Urothelium cell line (cell line): ENCODE data around the gene PIEZO2.

Experiments
- DNase-seq: peaks from one replicate; pipeline ENCODE4 v3.0.0; 2011; ENCODE audit warnings: low spot score, mixed read lengths
- FAIRE-seq: peaks from 2 replicates; lab custom pipeline; 2011; peaks lifted over from hg19 to GRCh38; lab: Jason Lieb, UNC

PIEZO2 gene

DNA sequence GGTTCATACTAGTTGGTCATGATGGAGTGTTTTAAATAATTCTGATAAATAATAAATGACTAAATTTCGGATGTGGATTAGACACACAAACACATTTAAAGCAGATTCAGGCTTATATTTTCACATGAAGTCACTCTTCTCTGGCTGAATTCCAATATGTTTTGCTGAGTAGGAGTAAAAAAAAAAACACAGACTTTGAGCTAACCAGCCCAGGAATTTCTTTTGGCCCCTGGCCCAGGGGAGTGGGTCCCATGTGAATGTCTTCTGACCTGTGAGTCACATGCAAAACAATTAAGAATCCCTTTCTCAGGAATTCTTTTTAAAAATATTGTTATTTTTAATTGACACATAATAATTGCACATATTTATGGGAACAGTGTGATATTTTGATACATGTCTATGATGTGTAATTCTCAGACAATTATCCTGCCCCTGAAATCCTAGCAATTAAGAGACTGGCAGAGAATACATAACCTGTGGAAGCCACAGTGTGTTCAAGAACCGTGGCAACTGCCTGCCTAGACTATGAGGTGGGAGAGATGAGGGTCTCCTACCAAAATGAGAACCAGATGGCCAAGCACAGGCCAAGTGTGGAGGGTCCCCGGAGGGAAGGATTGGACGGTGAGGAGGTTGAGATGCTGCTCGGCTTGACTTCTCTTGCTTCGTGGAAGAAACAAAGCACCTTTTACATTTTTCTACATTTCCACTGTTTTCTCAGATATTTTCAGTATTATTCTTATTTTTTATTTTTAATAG is 236.4 kb downstream of the PIEZO2 start:
- peak; percentile 81 for DNase-seq
- no peak for FAIRE-seq

DNA sequence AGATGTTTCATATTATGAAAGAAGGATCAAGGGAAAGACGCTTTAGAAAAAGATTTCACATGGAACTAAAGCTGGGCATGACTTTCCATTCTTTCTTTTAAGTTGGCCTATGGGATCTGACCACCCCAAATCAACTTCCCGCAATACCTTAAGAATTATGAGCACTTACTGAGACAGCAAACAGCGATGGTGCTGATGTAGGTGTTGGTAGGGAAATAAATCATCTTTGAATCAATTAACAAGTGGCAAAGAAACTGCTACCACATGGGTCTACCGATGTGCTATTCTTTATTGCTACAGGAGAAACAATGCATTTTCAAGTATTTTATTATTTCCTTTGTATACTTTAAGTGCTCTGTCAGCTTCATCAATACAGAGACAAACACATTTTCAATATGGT is 239.6 kb downstream of the PIEZO2 start:
- DNase-seq: no peak
- no peak for FAIRE-seq

DNA sequence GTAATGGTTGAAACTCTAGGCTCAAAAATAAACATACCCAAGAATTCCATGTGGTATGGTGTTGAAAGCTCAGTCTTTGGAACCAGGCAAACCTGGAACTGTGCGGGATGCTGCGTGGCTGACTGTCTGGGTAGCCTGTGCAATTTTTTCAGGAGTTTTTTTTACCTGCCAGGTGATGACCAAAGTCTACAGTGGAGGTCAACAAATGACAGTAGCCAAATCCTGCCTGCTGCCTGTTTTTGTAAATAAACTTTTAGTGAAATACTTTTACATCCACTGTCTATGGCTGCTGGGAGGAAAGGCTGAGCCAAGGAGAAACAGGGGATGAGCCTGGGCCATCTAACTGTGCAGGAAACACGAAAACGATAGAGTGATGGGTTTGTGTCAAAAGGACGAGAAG is 240.6 kb downstream of the PIEZO2 start:
- DNase-seq (no peak), FAIRE-seq (no peak)

DNA sequence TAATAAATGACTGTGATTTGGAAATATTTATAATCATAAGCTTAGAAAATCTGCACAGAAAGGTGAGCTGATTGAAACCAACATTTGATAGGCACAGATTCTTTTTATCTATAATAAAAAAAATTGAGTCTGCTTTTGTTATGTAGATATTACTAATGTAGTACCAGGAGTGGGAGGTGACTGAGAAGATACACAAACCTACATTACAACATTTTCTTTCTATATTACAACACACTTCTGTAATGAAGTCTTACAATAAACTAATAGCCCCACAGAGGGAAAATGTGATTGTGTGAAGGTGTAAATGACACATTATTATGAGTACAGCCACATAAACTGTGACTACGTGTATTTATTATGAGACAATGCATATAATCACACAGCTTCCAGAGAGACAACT is 241.6 kb downstream of the PIEZO2 start:
- DNase-seq (no peak), FAIRE-seq (no peak)

DNA sequence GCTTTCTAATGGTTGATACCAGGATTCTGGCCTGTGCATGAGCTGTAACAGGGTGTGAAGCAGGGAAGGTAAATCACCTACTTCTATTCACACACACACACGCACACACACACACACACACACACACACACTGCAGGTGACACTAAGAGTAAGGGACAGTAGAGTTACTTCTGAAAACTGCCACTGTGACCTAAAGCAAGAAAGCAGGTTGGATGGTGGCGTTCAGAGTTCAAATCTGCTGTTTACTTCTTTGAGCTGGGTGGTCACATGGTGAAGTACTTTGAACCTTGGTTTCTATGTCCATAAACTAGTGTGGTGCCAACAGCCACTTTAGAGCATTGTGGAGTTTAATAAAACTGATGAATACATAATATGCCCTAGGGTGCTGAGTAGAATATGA is 248.0 kb downstream of the PIEZO2 start:
- FAIRE-seq (no peak), DNase-seq (no peak)

DNA sequence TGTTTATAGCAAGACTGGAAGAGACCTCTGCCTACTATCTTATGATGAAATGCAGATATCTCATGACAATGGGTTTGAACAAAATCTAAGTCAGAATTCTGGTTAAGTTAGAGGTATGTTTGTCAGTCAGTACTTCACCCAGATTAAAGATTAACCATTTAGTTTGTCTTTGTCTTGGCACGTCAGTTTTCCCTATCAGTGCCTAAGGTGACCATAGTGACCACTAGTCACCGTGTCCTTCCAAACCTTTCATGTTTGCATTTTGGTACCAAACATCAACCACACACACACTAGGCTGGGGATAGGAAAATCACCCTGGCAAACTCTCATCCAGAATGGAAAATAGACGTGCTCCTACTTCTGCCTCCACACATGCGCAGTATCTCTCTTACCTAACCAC is 248.9 kb downstream of the PIEZO2 start:
- DNase-seq (no peak), FAIRE-seq (no peak)

DNA sequence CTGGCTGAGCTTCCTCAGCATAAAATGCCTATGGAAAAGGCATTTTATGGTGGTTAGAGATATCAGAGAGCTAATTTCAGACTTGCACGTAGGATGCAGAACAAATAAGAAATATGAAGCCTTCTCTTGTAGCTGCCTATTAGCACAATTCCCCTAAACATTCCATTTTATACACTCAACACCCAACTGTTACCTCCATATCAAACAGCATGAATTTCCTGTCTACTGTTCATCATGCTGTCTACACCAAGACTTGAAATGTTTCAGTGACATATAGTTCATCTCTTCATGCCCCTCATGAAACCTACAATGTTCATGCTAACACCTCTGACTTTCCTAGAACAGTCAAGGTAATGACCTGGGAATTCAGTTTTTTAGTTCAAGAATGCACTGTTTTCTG is 249.9 kb downstream of the PIEZO2 start:
- FAIRE-seq (no peak), DNase-seq (no peak)

DNA sequence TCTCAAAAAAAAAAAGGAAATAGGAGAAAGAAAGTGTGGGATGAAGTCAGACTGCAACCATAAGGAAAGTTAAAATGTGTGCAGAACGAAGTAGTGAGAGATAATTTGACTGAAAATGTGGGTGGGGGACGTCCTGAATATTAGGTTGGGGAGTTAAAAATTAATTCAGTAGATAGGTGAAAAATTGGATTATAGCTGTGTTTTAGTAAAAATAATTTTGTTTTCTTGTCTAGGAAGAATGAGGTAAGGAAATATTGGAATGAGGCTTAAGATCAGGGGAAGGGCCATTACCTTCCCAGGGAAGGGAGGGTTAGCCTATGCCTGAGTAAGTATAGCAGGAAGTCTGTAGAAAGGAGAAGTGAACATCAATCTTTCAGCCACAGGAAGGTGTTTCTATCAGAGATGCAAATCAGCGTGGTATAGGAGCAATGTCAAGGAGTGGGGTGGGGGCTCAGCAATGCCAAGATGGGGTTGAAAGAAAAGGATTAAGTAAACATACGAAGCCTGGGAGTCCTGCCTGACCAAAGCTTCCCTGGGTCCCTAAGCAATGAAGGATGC is 250.9 kb downstream of the PIEZO2 start:
- FAIRE-seq: no peak
- no peak for DNase-seq

DNA sequence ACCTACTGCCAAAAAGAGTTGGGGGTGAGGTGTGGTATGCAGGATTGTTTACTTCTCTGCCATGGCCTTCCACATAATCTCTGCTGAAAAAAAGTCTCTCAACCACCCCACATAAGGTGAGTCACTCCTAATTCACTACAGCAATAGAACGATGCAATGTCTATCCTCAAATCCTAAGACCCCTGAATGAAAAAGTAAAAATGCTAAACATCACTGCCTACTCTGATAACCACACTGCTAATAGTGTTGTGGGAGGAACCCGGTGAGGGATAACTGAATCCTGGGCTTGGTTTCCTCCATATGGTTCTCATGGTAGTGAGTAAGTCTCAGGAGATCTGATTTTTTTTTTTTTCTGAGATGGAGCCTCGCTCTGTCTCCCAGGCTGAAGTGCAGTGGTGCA is 252.5 kb downstream of the PIEZO2 start:
- FAIRE-seq: peak; percentile 23
- DNase-seq: no peak

DNA sequence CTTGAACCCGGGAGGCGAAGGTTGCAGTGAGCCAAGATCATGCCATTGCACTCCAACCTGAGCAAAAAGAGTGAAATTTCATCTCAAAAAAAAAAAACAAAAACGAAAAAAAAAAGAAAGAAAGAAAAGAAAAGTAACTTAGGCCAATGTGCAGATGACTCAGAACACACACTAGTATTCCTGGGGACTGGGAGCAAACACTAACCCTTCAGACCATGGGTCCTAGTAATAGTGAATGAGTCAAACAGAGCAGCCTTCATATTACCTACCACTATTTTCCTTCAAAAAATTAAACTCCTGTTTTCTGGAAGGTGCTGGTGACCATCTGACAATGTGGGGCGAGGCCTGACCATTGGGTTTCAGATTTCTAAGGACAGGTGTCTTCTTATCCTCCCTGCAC is 253.4 kb downstream of the PIEZO2 start:
- DNase-seq (no peak), FAIRE-seq (no peak)

DNA sequence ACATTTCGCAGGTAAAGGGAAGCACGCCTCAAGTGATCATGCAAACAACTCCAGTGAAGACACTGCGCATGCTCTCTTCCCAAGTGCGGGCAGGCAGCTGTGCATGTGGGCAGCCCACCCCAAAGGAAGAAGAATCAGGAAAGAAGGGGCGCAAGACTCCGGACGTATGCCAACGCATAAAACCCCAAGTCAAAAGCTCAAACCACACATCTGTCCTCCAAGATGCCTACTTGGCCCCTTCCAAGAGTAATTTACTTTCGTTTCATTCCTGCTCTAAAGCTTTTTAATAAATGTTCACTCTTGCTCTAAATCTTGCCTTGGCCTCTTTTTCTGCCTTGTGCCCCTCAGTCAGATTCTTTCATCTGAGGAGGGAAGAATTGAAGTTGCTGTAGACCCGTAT is 254.9 kb downstream of the PIEZO2 start:
- no peak for DNase-seq
- FAIRE-seq: no peak

DNA sequence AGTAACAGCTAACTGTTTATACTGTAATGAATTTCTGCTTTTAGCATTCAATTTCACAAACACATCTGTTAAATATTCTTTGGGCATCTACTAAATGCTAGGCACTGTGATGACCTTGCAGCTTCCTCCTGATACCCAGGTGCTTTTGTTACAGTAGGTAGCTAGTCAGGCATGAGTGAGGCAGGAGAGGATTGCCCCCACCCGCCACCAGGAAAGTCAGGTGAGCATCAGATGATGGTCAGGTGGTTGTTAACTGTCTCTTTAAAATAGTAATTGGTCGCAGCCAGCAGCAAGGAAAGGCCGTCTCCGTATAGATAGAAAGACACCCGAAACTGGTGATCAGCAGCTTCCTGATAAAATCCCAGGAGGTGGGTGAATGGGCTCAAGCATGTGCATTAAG is 255.6 kb downstream of the PIEZO2 start:
- DNase-seq: no peak
- no peak for FAIRE-seq

DNA sequence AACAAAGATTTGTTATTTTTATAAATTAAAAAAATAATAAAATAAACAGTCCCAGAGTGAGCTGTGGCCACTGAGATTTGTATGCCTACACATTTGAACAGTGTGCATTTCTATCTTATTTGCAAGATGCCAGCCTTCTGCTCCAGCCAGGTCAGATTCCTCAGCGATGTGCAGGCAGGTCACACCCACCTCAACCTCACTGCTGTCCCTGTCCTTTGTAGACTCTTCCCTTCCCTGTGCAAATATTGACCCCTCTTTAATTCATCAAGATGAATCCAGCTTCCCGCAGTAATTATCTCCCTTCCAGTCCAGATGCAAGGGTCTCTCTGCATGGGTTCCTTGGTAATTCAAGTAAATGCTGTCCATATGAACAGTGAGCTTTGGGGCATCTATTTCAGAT is 256.2 kb downstream of the PIEZO2 start:
- FAIRE-seq (peak; percentile 63), DNase-seq (peak; percentile 43)

DNA sequence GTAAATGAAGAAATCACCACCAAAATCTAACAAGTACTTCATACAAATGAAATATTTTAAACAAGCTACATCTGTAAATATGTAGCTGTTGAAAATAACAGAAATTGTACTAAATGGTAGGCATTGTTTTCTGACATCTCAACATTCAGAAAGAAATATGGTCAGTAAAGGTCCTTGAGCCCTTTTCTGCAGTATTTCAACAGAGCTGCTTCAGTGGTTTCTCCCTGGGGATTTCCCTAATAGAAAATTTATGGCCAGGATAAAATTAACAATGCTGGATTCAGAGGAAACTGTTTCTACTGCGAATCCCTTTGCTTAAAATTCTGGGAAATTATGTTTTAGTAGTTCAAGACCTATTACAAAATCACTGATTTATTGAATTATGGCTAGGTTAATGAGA is 256.6 kb downstream of the PIEZO2 start:
- DNase-seq: no peak
- FAIRE-seq: no peak

DNA sequence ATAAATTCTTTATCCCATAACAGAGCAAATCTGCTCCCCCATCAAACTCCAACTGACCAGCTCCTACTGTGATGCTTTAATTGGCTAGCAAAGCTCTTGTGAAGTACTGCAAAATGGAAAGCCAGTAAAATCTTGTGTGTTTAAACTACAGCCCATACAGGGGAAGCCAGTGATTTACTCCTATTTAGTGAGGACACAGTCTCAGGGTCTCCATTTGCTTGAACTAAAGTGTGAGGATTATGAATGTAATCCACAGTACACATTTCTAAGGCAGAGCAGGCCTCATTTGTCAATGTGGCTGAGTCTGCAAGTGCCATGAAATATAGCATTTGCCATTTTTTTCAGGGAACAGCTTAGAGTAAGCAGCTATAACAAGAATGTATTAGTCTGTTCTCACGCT is 259.3 kb downstream of the PIEZO2 start:
- DNase-seq (no peak), FAIRE-seq (no peak)

DNA sequence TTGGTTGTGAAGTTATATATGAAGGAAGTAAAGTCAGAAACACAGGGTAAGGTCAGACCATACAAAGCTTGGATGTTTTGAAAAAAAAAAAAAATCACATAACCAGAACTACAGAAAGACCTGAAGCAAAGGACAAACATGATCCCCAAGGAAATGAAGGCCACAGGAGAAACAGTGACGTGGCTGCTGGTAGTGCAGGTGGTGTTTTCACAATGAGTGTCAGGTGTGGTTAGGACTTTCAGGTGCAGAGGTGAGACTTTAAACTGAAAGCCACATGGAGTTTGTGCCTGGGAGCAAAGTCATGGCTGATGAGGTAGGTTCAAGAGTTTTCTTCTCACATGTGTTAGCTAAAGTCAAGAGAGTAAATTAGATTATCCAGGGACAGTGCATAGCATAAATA is 270.7 kb downstream of the PIEZO2 start:
- FAIRE-seq: no peak

DNA sequence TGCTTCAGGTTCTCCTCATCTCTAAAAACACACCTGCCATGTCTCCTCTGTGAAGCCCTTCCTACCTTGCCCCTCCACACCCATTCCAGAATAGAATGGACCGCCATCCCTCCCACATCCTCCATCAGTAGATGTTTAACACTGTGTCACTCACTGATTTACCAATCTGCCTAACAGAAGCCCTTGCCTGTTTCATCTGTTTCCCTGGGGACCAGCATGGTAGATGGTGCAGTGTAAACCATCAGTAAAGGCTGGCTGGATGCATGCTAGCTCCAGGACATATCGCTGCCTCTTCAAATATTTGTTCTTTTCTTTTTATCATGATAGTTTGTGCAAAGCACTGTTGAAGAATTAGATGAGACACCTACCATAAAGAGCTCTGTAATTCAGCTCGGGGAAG is 271.4 kb downstream of the PIEZO2 start:
- DNase-seq (no peak), FAIRE-seq (no peak)

More for the DNA sequence above, 270.7 kb downstream of the PIEZO2 start:
- DNase-seq: no peak

DNA sequence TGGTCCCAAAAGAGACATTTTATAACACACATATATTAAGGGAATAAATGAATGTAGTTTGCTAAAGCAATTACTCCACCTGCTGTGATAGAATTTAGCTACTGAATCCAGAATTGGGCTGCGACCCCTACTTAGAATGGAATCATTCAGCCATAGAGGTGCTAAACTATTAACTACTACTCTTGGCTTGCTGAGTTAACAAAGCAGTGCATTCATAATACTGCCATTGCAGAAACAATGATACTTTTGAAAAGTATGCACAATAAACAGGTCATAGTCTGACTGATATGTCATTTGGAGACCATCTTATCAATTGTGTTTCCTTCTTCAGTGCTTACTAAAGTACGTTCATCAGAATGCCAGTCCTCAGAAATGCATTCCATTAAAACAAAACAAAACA is 273.6 kb downstream of the PIEZO2 start:
- FAIRE-seq (peak; percentile 53), DNase-seq (no peak)

DNA sequence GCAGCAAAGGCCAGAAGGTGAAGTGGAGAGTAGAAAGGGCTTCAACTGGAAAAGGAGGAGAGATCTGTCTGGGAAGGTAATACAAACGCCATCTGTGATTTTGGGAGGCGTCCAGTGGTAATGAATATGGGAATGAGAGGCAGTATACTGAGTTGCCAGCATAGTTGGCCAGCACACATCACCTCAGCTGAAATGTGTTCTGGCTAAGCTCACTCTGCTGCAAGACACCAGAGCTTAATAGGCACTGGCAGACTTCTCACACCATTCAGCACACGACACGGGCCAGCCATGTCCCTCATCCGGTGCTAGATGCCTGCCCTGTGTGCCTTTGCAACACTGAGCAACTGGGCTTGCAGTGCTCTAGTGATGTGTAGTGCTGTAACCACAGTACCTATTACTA is 277.1 kb downstream of the PIEZO2 start:
- DNase-seq (no peak), FAIRE-seq (peak; percentile 37)

DNA sequence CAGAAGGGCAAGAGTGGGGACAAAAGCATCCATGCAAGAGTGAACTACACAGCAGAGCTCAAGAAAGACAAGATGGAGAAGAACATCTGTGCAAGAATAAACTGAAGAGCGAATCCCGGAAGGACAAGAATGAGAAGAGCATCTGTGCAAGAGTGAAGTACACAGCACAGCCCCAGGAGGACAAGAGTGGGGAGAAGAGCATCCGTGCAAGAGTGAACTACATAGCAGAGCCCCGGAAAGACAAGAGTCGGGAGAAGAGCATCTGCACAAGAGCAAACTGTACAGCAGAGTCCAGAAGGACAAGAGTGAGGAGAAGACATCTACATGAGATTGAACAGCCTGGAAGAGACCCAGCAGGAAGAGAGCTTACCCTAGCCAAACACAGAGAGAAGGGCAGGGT is 284.6 kb downstream of the PIEZO2 start:
- FAIRE-seq (no peak), DNase-seq (no peak)

DNA sequence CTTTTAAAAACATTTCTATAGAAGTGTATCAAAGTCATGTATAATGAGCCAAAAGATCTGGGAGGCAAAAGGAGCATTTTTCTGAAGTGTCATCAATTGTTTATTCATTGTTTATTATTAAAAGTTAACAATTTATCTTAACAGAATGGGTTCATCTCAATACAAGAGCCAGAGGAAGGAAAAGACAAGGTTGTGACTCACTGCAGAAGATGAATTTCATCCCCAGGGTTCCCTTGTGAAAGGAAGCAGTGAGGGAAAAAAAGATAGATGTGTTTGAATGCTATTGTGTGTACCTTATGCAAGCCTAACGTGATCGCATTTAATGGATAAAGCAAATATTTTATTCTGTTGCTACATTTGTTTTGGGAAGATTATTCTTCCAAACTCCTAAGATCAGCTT is 286.3 kb downstream of the PIEZO2 start:
- FAIRE-seq (no peak), DNase-seq (no peak)

DNA sequence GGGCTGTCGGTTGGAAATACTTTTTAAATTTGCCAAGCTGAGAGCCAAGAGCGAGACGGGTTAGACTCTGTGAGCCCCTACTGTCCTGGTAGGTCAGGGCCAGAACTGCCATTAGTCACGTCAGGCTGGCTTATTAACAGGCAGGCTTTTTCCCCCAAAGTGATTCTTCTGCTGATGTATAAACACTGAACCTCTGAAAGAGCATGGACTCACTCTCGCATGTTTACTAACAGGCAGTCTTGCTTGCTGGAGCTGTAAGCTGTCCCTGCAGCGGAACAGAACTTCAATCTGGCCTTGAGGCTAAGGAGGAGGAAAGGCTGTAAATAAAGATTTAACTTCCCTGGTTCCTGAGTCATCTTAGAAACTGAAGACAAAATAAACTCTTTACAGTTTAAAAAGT is 288.4 kb downstream of the PIEZO2 start:
- DNase-seq (no peak), FAIRE-seq (no peak)

DNA sequence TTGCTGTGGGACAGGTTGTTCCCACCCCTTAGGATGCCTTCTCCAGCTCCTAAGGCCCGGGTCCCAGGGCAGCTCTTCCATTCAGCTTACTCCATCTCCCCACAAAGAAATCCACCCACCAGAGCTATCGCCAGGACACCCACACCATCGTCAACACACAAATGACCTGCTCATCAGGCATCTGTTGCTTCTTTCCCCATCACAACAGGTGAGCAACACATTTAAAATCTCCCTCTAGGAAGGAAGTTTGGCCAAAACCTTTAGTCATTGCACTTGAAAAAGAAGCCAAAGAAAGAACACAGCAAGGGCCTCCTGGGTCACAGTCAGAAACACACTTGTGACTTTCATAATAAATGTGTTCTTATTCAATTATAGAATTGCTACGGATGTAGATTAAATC is 289.0 kb downstream of the PIEZO2 start:
- FAIRE-seq (no peak), DNase-seq (no peak)
